ENCODE results near the gene KANK2.

- no peak for TF ChIP-seq POLR2AphosphoS5 (IDR thresholded peaks at IDR 0.05)
- TF ChIP-seq, protein P1, sequence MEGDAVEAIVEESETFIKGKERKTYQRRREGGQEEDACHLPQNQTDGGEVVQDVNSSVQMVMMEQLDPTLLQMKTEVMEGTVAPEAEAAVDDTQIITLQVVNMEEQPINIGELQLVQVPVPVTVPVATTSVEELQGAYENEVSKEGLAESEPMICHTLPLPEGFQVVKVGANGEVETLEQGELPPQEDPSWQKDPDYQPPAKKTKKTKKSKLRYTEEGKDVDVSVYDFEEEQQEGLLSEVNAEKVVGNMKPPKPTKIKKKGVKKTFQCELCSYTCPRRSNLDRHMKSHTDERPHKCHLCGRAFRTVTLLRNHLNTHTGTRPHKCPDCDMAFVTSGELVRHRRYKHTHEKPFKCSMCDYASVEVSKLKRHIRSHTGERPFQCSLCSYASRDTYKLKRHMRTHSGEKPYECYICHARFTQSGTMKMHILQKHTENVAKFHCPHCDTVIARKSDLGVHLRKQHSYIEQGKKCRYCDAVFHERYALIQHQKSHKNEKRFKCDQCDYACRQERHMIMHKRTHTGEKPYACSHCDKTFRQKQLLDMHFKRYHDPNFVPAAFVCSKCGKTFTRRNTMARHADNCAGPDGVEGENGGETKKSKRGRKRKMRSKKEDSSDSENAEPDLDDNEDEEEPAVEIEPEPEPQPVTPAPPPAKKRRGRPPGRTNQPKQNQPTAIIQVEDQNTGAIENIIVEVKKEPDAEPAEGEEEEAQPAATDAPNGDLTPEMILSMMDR (IDR thresholded peaks at IDR 0.05; ENCODE audit: poor library complexity, severe bottlenecking): no peak
- TF ChIP-seq EZH2 (IDR thresholded peaks at IDR 0.05; ENCODE audit: borderline replicate concordance, insufficient read depth, low read length, poor library complexity, severe bottlenecking): no peak
- TF ChIP-seq RAD21 (conservative IDR thresholded peaks at IDR 0.05): no peak
- TF ChIP-seq REST (IDR thresholded peaks at IDR 0.05; ENCODE audit: borderline replicate concordance): no peak
These were observed 32.4 kb downstream of the KANK2 start for GRCh38 chr19:11164879-11165406.
